GM23248 (cell line): ENCODE data around the gene EEF1A2. TPM values are rescaled to one million over a fixed set of nuclear protein-coding genes. Genes with fewer than 3 reads are reported as not detected.

Experiments used
- DNase-seq: peaks from one replicate; pipeline ENCODE4 v3.0.0-alpha.2; 2015
- H2AFZ ChIP-seq: fragments of 200-600 bp; sonication (generic); 2 replicates; pipeline ENCODE4 v1.6.1; 2016; ENCODE audit warnings: antibody characterized with exemption
- H3F3A ChIP-seq: fragments of 200-600 bp; sonication (generic); 2 replicates; pipeline ENCODE4 v1.6.1; 2016; ENCODE audit warnings: mild to moderate bottlenecking, antibody characterized with exemption, mixed run types; ENCODE audit not compliant: insufficient read depth
- H3K27ac ChIP-seq: fragments of 200-600 bp; sonication (generic); 2 replicates; pipeline ENCODE4 v1.5.1; 2016; ENCODE audit warnings: mild to moderate bottlenecking
- H3K27me3 ChIP-seq: fragments of 200-600 bp; sonication (generic); replicated peaks from 2 replicates; pipeline ENCODE4 v1.6.1; 2016; ENCODE audit warnings: mild to moderate bottlenecking; ENCODE audit not compliant: insufficient read depth
- H3K36me3 ChIP-seq: fragments of 200-600 bp; sonication (generic); 2 replicates; pipeline ENCODE4 v1.6.1; 2016; ENCODE audit warnings: low read depth, mild to moderate bottlenecking
- H3K4me1 ChIP-seq: fragments of 200-600 bp; sonication (generic); 2 replicates; pipeline ENCODE4 v1.6.1; 2016; ENCODE audit warnings: mild to moderate bottlenecking; ENCODE audit not compliant: insufficient read depth
- H3K4me2 ChIP-seq: fragments of 200-600 bp; sonication (generic); one replicate; pipeline ENCODE4 v1.6.1; 2016; ENCODE audit warnings: mild to moderate bottlenecking; ENCODE audit not compliant: unreplicated experiment
- H3K4me3 ChIP-seq: fragments of 200-600 bp; sonication (generic); 2 replicates; pipeline ENCODE4 v1.5.1; 2016; ENCODE audit warnings: mild to moderate bottlenecking
- H3K79me2 ChIP-seq: fragments of 200-600 bp; sonication (generic); 2 replicates; pipeline ENCODE4 v1.6.1; 2016; ENCODE audit warnings: mild to moderate bottlenecking; ENCODE audit not compliant: insufficient read depth
- H3K9ac ChIP-seq: fragments of 200-600 bp; sonication (generic); 2 replicates; pipeline ENCODE4 v1.6.1; 2016; ENCODE audit warnings: mild to moderate bottlenecking
- H3K9me2 ChIP-seq: fragments of 200-600 bp; sonication (generic); 2 replicates; pipeline ENCODE4 v1.6.1; 2016; ENCODE audit warnings: mixed run types, mild to moderate bottlenecking, moderate library complexity; ENCODE audit not compliant: insufficient read depth
- H3K9me3 ChIP-seq: fragments of 200-600 bp; sonication (generic); one replicate; pipeline ENCODE4 v1.6.1; 2017; ENCODE audit warnings: low read depth
- H4K20me1 ChIP-seq: fragments of 200-600 bp; sonication (generic); 2 replicates; pipeline ENCODE4 v1.6.0; 2016; ENCODE audit not compliant: insufficient read depth
- EZH2 ChIP-seq: fragments of 200-600 bp; sonication (generic); IDR thresholded peaks from 2 replicates; pipeline ENCODE4 v1.6.1; 2018; ENCODE audit warnings: antibody characterized with exemption, mild to moderate bottlenecking; ENCODE audit not compliant: insufficient read depth, poor library complexity, severe bottlenecking
- EZH2phosphoT487 ChIP-seq: fragments of 200-600 bp; sonication (generic); IDR thresholded peaks from 2 replicates; pipeline ENCODE4 v1.6.1; 2018; ENCODE audit warnings: antibody characterized with exemption, moderate library complexity, mild to moderate bottlenecking, low read depth; ENCODE audit not compliant: insufficient read depth
- WGBS, 2 experiments: methylation state at CpG; one replicate each; pipeline ENCODE4 v1.1.6; 2015 to 2017; ENCODE audit warnings: low lambda C conversion rate in 2 of 2, low coverage in 1 of 2; ENCODE audit errors: missing lambda C conversion rate in 2 of 2; 5-methylcytosine and 5-hydroxymethylcytosine counted together
- in situ Hi-C: fragments of 300-500 bp; cut with MboI; formaldehyde crosslinking; loops from 2 replicates; pipeline ENCODE4 v1.15.0; 2020
- polyA plus RNA-seq: library from polyadenylated mRNA; unstranded; fragments of >200 nt; fragmentation: Nextera tagmentation; extraction: Ambion mirVana; gene quantifications from 2 replicates; pipeline ENCODE4 v1.2.1, GENCODE V29; 2016
- total RNA-seq: library from RNA; depleted of rRNA; stranded (reverse); fragments of >200 nt; shearing (Covaris generic); gene quantifications from 2 replicates; pipeline ENCODE4 v1.2.3, GENCODE V29; 2014

EEF1A2 gene
- total and polyA plus RNA-seq, 2 experiments from 2014 or later = 0.43 TPM; not detected in 1

GRCh38 chr20:63493563-63494020 is 5.3 kb downstream of the EEF1A2 start:
- Histone ChIP-seq H3K27ac (no peak overlapping the region), H3K79me2 (no peaks in the 10 kb centered on the region), H3K4me2 (no peak overlapping the region), H2AFZ (no peak overlapping the region), H3K9ac (no peak overlapping the region), H4K20me1 (no peaks in the 10 kb centered on the region), H3K36me3 (no peaks in the 10 kb centered on the region), H3K27me3 (peaks cover 20% of the 10 kb centered on the region), H3K4me1 (no peaks in the 10 kb centered on the region), H3K9me2 (no peaks in the 10 kb centered on the region), H3K9me3 (no peaks in the 10 kb centered on the region), H3F3A (no peaks in the 10 kb centered on the region), H3K4me3 (no peak overlapping the region)
- WGBS, 2 experiments = 56 to 62% methylated on average over 8 to 13 of the region's 13 CpGs
- in situ Hi-C loops = no loop called here
- DNase-seq = no peak
- TF ChIP-seq EZH2 (no peak), EZH2phosphoT487 (no peak)

- H3K79me2 ChIP-seq = no peaks in the 10 kb centered on the region
- WGBS, 2 experiments = 76 to 77% methylated on average over 14 of the region's 14 CpGs
- no peaks in the 10 kb centered on the region for H3K9me2 ChIP-seq
- H3F3A ChIP-seq = no peaks in the 10 kb centered on the region
- H3K27me3 ChIP-seq = peaks cover 17% of the 10 kb centered on the region
- H3K9ac ChIP-seq = no peak overlapping the region
- no peak overlapping the region for H3K4me3 ChIP-seq
- no peaks in the 10 kb centered on the region for H3K36me3 ChIP-seq
- in situ Hi-C loops = no loop called here
- H3K4me1 ChIP-seq = no peaks in the 10 kb centered on the region
- no peak for DNase-seq
- TF ChIP-seq EZH2phosphoT487 (no peak), EZH2 (no peak)
- no peaks in the 10 kb centered on the region for H3K9me3 ChIP-seq
- no peak overlapping the region for H3K4me2 ChIP-seq
- no peaks in the 10 kb centered on the region for H4K20me1 ChIP-seq
- H3K27ac ChIP-seq = no peak overlapping the region
- no peak overlapping the region for H2AFZ ChIP-seq
Measured at GRCh38 chr20:63492982-63493381, 5.9 kb downstream of the EEF1A2 start.

- H3K4me2 ChIP-seq = no peak overlapping the region
- in situ Hi-C loops = no loop called here
Measured at GRCh38 chr20:63492518-63492917, 6.4 kb downstream of the EEF1A2 start.

GRCh38 chr20:63491635-63492230 is 7.2 kb downstream of the EEF1A2 start:
- Histone ChIP-seq H3K27me3 (peaks cover 11% of the 10 kb centered on the region), H3K79me2 (no peaks in the 10 kb centered on the region), H2AFZ (no peak overlapping the region), H3K9me3 (no peaks in the 10 kb centered on the region), H4K20me1 (no peaks in the 10 kb centered on the region), H3K27ac (no peak overlapping the region), H3K9ac (no peak overlapping the region), H3K9me2 (no peaks in the 10 kb centered on the region), H3K36me3 (no peaks in the 10 kb centered on the region), H3K4me1 (no peaks in the 10 kb centered on the region), H3K4me2 (no peak overlapping the region), H3K4me3 (no peak overlapping the region), H3F3A (no peaks in the 10 kb centered on the region)
- in situ Hi-C loops = no loop called here
- no peak for DNase-seq
- WGBS, 2 experiments = 45 to 56% methylated on average over 4 of the region's 4 CpGs
- TF ChIP-seq EZH2phosphoT487 (no peak), EZH2 (no peak)

More at GRCh38 chr20:63492518-63492917, 6.4 kb downstream of the EEF1A2 start:
- 62 to 64% methylated on average over 2 of the region's 2 CpGs for WGBS, 2 experiments
- TF ChIP-seq EZH2phosphoT487 (no peak), EZH2 (no peak)
- Histone ChIP-seq H3K27ac (no peak overlapping the region), H3K9ac (no peak overlapping the region), H3K4me1 (no peaks in the 10 kb centered on the region), H3F3A (no peaks in the 10 kb centered on the region), H3K79me2 (no peaks in the 10 kb centered on the region), H3K4me3 (no peak overlapping the region), H3K9me2 (no peaks in the 10 kb centered on the region), H4K20me1 (no peaks in the 10 kb centered on the region), H3K9me3 (no peaks in the 10 kb centered on the region), H3K27me3 (peaks cover 12% of the 10 kb centered on the region), H2AFZ (no peak overlapping the region), H3K36me3 (no peaks in the 10 kb centered on the region)
- DNase-seq = no peak
